Measurements from ENCODE around the gene PMM1. TPM values are rescaled to one million over a fixed set of nuclear protein-coding genes. Genes with fewer than 3 reads are reported as not detected.

The PMM1 gene
- total RNA-seq, 1 experiment from 2014 or later: 19.8 TPM

DNA sequence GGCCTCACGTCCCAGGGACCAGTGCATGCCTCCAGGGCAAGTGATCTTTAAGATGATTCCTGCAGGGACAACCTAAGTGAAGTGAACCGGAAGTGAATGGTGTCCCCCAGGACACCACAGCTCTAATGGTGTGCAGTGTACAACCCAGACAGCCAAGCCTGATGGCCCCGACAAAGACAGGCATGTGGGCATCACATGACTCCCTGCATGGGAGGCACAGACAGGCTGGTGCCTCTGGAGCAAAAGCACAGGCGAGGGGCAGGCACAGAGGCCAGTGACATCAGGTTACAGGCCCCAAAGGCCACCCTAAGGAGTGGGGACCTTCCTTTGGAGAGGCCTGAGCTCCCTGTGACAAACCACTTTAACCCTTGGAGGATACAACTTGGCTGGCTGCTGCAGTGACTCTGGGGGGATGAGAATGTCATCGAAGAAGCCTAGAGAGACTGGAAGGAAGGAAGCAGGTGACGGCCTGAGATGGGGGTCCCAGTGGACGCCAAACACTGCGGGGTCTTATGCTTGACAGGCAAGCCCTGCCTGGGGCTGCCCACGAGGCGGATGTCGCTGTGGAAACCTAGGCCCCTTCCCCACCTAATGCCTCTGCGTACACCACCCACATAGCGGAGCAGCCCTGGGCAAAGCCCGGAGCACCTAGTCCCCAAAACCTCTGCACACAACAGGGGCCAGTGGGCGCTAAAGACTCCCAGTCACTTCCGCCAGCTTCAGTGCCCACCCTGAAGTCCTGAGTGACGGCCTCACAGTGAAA is 57.7 kb downstream of the PMM1 start:
- H3K27ac Mint-ChIP-seq: no peak overlapping the region
- peaks cover 3 to 9% of the 10 kb centered on the region in 2 experiments for H3K4me1 Mint-ChIP-seq

More for the DNA sequence above, 57.7 kb downstream of the PMM1 start:
- Histone ChIP-seq H3K18ac (ENCODE audit: insufficient read length, low read depth, low read length) (no peak overlapping the region), H2BK5ac (ENCODE audit: insufficient read length, low read length) (no peak overlapping the region), H4K20me1 (ENCODE audit: control insufficient read depth, insufficient read depth, insufficient read length) (no peaks in the 10 kb centered on the region), H3K4ac (ENCODE audit: low read depth, low read length) (no peak overlapping the region), H2BK12ac (ENCODE audit: insufficient read length, low read depth, low read length) (no peak overlapping the region), H4K5ac (ENCODE audit: insufficient read length, low read depth, low read length) (no peak overlapping the region), H3K27me3 (ENCODE audit: insufficient read depth, low read length) (no peaks in the 10 kb centered on the region), H2BK15ac (ENCODE audit: low read depth, low read length) (no peak overlapping the region), H4K91ac (ENCODE audit: insufficient read length, low read depth, low read length) (no peak overlapping the region), H3T11ph (ENCODE audit: low read length) (no peak overlapping the region), H2BK120ac (ENCODE audit: low read depth, low read length, poor library complexity, severe bottlenecking) (no peak overlapping the region), H3K9me3 (ENCODE audit: control insufficient read depth, low read depth, low read length) (no peaks in the 10 kb centered on the region), H3K14ac (ENCODE audit: insufficient read depth, low read length) (no peak overlapping the region), H2AFZ (ENCODE audit: low read length) (no peak overlapping the region), H3K79me2 (ENCODE audit: insufficient read depth, low read length) (peaks cover 1% of the 10 kb centered on the region; the same call in 1 of the 2 replicates), H3K4me2 (ENCODE audit: insufficient read depth, insufficient read length, low read length) (no peak overlapping the region), H4K8ac (replicated peaks; ENCODE audit: insufficient read length, low read depth, low read length) (no peak overlapping the region), H3K79me1 (ENCODE audit: insufficient read depth, low read depth, low read length, poor library complexity, severe bottlenecking) (no peaks in the 10 kb centered on the region), H2BK20ac (ENCODE audit: low read depth, low read length, poor library complexity, severe bottlenecking) (no peak overlapping the region), H3K9ac (ENCODE audit: extremely low read depth, insufficient read length, low read length) (no peak overlapping the region), H3K56ac (ENCODE audit: insufficient read length, low read depth, low read length) (no peak overlapping the region), H3K4me1 (ENCODE audit: insufficient read depth, low read length) (no peaks in the 10 kb centered on the region), H3K23me2 (ENCODE audit: insufficient read length, low read depth, low read length, poor library complexity, severe bottlenecking) (no peaks in the 10 kb centered on the region), H3K27ac (ENCODE audit: insufficient read length, low read depth, low read length) (no peak overlapping the region), H2AK5ac (ENCODE audit: insufficient read length, low read length) (no peak overlapping the region), H3K23ac (ENCODE audit: insufficient read length, low read depth, low read length) (no peak overlapping the region)
- TF ChIP-seq, protein P1, sequence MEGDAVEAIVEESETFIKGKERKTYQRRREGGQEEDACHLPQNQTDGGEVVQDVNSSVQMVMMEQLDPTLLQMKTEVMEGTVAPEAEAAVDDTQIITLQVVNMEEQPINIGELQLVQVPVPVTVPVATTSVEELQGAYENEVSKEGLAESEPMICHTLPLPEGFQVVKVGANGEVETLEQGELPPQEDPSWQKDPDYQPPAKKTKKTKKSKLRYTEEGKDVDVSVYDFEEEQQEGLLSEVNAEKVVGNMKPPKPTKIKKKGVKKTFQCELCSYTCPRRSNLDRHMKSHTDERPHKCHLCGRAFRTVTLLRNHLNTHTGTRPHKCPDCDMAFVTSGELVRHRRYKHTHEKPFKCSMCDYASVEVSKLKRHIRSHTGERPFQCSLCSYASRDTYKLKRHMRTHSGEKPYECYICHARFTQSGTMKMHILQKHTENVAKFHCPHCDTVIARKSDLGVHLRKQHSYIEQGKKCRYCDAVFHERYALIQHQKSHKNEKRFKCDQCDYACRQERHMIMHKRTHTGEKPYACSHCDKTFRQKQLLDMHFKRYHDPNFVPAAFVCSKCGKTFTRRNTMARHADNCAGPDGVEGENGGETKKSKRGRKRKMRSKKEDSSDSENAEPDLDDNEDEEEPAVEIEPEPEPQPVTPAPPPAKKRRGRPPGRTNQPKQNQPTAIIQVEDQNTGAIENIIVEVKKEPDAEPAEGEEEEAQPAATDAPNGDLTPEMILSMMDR (conservative IDR thresholded peaks at IDR 0.05): no peak
- DNase-seq: no peak
- no CpG with 5 or more reads among the region's 17 CpGs for WGBS (ENCODE audit: extremely low coverage, insufficient read length, low lambda C conversion rate)
- Mint-ChIP-seq H3K9me3 (no peaks in the 10 kb centered on the region), H3K27me3 (ENCODE audit: low read depth) (peaks cover 2% of the 10 kb centered on the region; the same call in 1 of the 2 replicates), H3K4me3 (no peak overlapping the region), H3K36me3 (ENCODE audit: insufficient read depth in 1 of 3, low read depth in 3 of 3) (peaks cover 17 to 72% (median 47%) of the 10 kb centered on the region in 3 experiments; a peak in 6 of 7 replicates)
